Stimulated activated naive CD4-positive, alpha-beta T cell treated with Interleukin-2 at 50 U/mL for 16 hours (primary cell): ENCODE measurements around the gene OR51S1.
"Not testable (repeated sequence)": the region's sequence is repeated elsewhere in the genome, so short reads cannot be mapped to it uniquely, and the experiment has no call there.

Experiments
- DNase-seq: peaks from one replicate; lab custom pipeline; 2025; lab: John Stamatoyannopoulos, UW

OR51S1 gene

GRCh38 chr11:4808476-4808875 lies 40.5 kb downstream of the OR51S1 start:
- DNase-seq = no peak

DNA sequence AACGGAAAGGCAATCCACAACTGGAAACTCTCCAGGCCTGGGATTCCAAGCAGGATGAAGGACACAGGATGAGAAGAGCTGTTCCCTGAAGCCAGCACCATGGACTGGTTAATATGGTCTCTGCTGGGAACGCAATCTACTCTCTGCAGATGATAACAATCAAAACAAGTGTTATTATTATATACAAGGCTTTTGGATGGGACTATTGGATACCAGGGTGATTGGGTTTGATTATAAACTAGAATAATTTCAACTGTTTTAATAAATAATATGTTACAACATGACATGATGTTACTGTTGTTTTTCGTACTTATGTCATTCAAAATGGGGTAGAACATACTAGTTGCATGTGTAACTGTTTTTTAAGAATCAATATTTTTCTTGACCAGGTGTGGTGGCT lies 44.7 kb downstream of the OR51S1 start, which contains the start of gene OR52R1:
TSS of gene OR52R1 (minus strand) at position 101 of the 400 bp plus-strand sequence. CDS start at position 101, 0 bp downstream.
- DNase-seq = no peak

DNA sequence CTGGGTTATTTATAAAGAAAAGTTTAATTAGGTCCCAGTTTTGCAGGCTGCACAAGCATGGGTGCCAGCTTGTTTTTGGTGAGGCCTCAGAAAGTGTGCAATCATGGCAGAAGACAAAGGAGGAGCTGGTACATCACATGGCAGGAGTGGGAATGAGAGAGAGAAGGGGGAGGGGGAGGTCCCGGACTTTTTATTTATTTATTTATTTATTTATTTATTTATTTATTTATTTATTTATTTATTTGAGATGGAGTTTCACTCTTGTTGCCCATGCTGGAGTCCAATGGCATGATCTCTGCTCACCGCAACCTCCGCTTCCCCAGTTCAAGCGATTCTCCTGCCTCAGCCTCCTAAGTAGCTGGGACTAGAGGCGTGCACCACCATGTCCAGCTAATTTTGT lies 47.7 kb downstream of the OR51S1 start:
- not testable (repeated sequence) for DNase-seq

GRCh38 chr11:4798427-4799183 lies 50.4 kb downstream of the OR51S1 start:
- DNase-seq = no peak
